GM20000 (cell line): ENCODE measurements around the gene CLSTN2.

Experiments used
- DNase-seq: peaks from one replicate; pipeline ENCODE4 v3.0.0; 2012; ENCODE audit warnings: low spot score
- CTCF ChIP-seq: IDR thresholded peaks from 2 replicates; pipeline ENCODE4 v1.5.1; 2012; ENCODE audit warnings: mild to moderate bottlenecking, control low read depth; ENCODE audit errors: extremely low read depth, missing control alignments

Gene CLSTN2

GRCh38 chr3:140308535-140308934 is 373.6 kb downstream of the CLSTN2 start:
- no peak for DNase-seq
- no peak for TF ChIP-seq CTCF

- no peak for TF ChIP-seq CTCF
Observed at GRCh38 chr3:140311428-140311827, 376.4 kb downstream of the CLSTN2 start.

GRCh38 chr3:140315955-140316354 is 381.0 kb downstream of the CLSTN2 start:
- no peak for DNase-seq
- TF ChIP-seq CTCF: no peak

More at GRCh38 chr3:140311428-140311827, 376.4 kb downstream of the CLSTN2 start:
- no peak for DNase-seq

- no peak for DNase-seq
- TF ChIP-seq CTCF: no peak
Observed at GRCh38 chr3:140316466-140316865, 381.5 kb downstream of the CLSTN2 start.

- TF ChIP-seq CTCF: no peak
- DNase-seq: no peak
Observed at GRCh38 chr3:140316868-140317400, 381.9 kb downstream of the CLSTN2 start.

- no peak for TF ChIP-seq CTCF
- no peak for DNase-seq
Observed at GRCh38 chr3:140319739-140320138, 384.8 kb downstream of the CLSTN2 start.

- TF ChIP-seq CTCF: no peak
Observed at GRCh38 chr3:140323561-140323960, 388.6 kb downstream of the CLSTN2 start.

GRCh38 chr3:140332131-140332530 is 397.1 kb downstream of the CLSTN2 start:
- no peak for TF ChIP-seq CTCF
- DNase-seq: no peak

More at GRCh38 chr3:140323561-140323960, 388.6 kb downstream of the CLSTN2 start:
- no peak for DNase-seq
